Esophagus squamous epithelium (tissue), 5 donors: Measurements from ENCODE around the gene VPS41. TPM values are rescaled to one million over a fixed set of nuclear protein-coding genes. Genes with fewer than 3 reads are reported as not detected.

Experiments used
- DNase-seq: peaks from one replicate; lab custom pipeline; 2025; lab: John Stamatoyannopoulos, UW
- H3K27ac ChIP-seq, 4 donors: fragments of 200-600 bp; sonication (generic); one replicate each; pipeline ENCODE4 v1.5.1; 2016 to 2019; ENCODE audit warnings: mild to moderate bottlenecking in 1 of 4
- H3K27me3 ChIP-seq, 4 donors: fragments of 200-600 bp; sonication (generic); 1 replicate in 3 of 4; 2 replicates in 1 of 4; pipeline versions ENCODE4 v1.5.1 to v1.6.0; 2017 to 2021; ENCODE audit warnings: antibody characterized with exemption in 1 of 4
- H3K36me3 ChIP-seq, 3 donors: fragments of 200-600 bp; sonication (generic); one replicate each; pipeline ENCODE4 v1.5.1; 2016 to 2019
- H3K4me1 ChIP-seq, 3 donors: fragments of 200-600 bp; sonication (generic); one replicate each; pipeline ENCODE4 v1.5.1; 2017 to 2019
- H3K4me3 ChIP-seq, 4 donors: fragments of 200-600 bp; sonication (generic); 1 replicate in 3 of 4; 2 replicates in 1 of 4; pipeline ENCODE4 v1.5.1; 2016 to 2019; ENCODE audit warnings: mild to moderate bottlenecking in 2 of 4, moderate library complexity in 1 of 4
- H3K9me3 ChIP-seq, 3 donors: fragments of 200-600 bp; sonication (generic); one replicate each; pipeline ENCODE4 v1.5.1; 2016 to 2019
- POLR2A ChIP-seq, 4 donors: fragments of 450-650 bp; IDR thresholded peaks; one replicate each; pipeline ENCODE4 v1.6.1; 2017; ENCODE audit warnings: antibody characterized with exemption in 4 of 4, mild to moderate bottlenecking in 4 of 4, moderate library complexity in 3 of 4
- WGBS, 2 donors: methylation state at CpG; one replicate each; pipeline ENCODE4 v1.1.5; 2018; 5-methylcytosine and 5-hydroxymethylcytosine counted together
- intact Hi-C: fragments of 100-400 bp; cut with DNase I; formaldehyde crosslinking; loops from one replicate; pipeline ENCODE4 v1.15.0; 2022
- total RNA-seq, 4 donors: library from RNA; depleted of rRNA; stranded (reverse); fragments of >200 nt; gene quantifications; one replicate each; pipeline ENCODE4 v1.1.0, GENCODE V29; 2016
- TF ChIP-seq, protein P1 (sequence below), 6 experiments: fragments of 450-650 bp in 4 of 6; fragments of 200-600 bp in 2 of 6; sonication (generic) in 2 of 6; IDR thresholded peaks; one replicate each; pipeline ENCODE4 v1.5.1; 2016 to 2019; ENCODE audit warnings: antibody characterized with exemption in 6 of 6, mild to moderate bottlenecking in 4 of 6, moderate library complexity in 4 of 6
- donor health status: DM: yes; HTN: yes; CAD: no.

The VPS41 gene
- total RNA-seq, 4 donors from 2014 or later = 14.3 to 25.5 (median 23.2) TPM

DNA sequence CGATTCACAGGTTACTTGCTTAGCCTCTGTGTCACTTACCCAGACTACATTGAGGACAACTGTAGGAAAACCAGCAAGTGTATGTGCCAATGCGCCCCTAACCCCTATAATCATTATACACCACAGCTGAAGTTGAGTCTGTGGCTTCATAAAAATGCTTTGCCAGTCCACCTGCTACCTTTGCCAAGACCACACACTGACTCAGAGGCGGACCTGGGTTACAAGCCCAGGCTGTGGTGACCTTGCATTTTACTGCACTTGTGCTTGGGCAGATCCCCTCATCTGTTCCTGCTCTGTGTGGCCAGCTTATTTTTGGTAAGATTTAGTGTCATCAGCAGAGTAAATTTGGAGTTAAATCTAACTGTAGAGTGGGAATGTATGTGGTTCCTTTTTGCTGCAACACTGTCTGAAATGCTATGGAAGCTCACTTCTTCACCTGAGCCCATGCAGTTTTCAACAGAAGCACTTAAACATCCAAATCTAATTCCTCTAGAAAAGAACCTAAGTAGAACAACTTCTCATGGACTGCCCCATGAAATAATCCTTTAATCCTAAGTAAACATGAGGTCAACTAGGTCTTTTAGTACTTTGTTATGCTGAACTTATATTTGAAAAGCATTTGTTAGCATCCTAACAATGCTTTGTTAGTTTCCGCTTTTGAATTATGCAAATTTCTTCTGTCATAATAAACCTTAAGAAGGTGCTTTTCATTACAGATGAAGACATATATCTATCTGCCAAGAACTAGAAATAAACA lies 181.6 kb downstream of the VPS41 start:
- WGBS, 2 donors = 93 to 95% methylated on average over 4 of the region's 4 CpGs
- no peak overlapping the region for H3K4me3 ChIP-seq
- H3K9me3 ChIP-seq = no peaks in the 10 kb centered on the region
- peaks cover 0 to 72% (median 4%) of the 10 kb centered on the region in 3 donors for H3K36me3 ChIP-seq
- no peaks in the 10 kb centered on the region for H3K4me1 ChIP-seq
- intact Hi-C loops = no loop called here
- no peak overlapping the region for H3K27ac ChIP-seq
- no peak for TF ChIP-seq POLR2A (IDR thresholded peaks at IDR 0.05)
- TF ChIP-seq, protein P1, sequence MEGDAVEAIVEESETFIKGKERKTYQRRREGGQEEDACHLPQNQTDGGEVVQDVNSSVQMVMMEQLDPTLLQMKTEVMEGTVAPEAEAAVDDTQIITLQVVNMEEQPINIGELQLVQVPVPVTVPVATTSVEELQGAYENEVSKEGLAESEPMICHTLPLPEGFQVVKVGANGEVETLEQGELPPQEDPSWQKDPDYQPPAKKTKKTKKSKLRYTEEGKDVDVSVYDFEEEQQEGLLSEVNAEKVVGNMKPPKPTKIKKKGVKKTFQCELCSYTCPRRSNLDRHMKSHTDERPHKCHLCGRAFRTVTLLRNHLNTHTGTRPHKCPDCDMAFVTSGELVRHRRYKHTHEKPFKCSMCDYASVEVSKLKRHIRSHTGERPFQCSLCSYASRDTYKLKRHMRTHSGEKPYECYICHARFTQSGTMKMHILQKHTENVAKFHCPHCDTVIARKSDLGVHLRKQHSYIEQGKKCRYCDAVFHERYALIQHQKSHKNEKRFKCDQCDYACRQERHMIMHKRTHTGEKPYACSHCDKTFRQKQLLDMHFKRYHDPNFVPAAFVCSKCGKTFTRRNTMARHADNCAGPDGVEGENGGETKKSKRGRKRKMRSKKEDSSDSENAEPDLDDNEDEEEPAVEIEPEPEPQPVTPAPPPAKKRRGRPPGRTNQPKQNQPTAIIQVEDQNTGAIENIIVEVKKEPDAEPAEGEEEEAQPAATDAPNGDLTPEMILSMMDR (IDR thresholded peaks at IDR 0.05) = no peak
- H3K27me3 ChIP-seq = no peaks in the 10 kb centered on the region
- no peak for DNase-seq

DNA sequence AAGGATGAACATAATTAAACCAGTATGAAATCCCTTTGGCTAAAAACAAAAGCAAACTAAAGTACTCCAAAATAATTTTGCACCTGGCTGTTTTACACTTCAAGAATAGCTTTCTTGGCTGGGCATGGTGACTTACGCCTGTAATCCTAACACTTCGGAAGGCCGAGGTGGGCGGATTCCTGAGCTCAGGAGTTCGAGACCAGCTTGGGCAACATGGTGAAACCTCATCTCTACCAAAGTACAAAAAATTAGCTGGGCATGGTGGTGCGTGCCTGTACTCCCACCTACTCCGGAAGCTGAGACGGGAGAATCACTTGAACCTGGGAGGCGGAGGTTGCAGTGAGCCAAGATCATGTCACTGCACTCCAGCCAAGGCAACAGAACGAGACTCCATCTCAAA lies 185.7 kb downstream of the VPS41 start:
- peaks cover 0 to 71% (median 4%) of the 10 kb centered on the region in 3 donors for H3K36me3 ChIP-seq
- 90 to 95% methylated on average over 10 of the region's 10 CpGs for WGBS, 2 donors

DNA sequence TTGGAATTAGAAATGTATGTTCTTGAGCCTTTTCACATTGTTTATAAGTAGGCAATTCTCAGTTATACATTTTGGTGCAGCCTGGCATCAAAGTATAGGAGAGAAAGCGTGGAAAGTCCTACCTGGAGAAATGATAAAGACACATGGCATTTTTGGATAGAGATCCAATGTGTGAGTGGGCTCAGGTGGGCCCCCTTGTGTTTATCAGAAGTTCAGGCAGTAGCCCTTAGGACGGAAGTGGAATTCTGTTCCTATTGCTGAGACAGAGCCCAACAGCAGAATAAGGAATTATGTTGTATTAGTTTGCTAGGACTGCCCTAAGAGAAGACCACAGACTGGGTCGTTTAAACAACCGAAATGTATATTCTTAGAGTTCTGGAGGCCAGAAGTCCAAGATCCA lies 192.6 kb downstream of the VPS41 start:
- peaks cover 0 to 10% (median 0%) of the 10 kb centered on the region in 3 donors for H3K9me3 ChIP-seq
- intact Hi-C loops = no loop called here
- H3K27ac ChIP-seq = no peak overlapping the region
- no peak overlapping the region for H3K4me3 ChIP-seq
- H3K27me3 ChIP-seq = no peaks in the 10 kb centered on the region
- 84 to 88% methylated on average over 4 of the region's 4 CpGs for WGBS, 2 donors
- no peaks in the 10 kb centered on the region for H3K4me1 ChIP-seq
- no peak for DNase-seq
- TF ChIP-seq, protein P1 (IDR thresholded peaks at IDR 0.05) = no peak
- TF ChIP-seq POLR2A (IDR thresholded peaks at IDR 0.05) = no peak
- H3K36me3 ChIP-seq = peaks cover 0 to 8% (median 0%) of the 10 kb centered on the region in 3 donors

More for the DNA sequence above, 185.7 kb downstream of the VPS41 start:
- DNase-seq = no peak
- Histone ChIP-seq H3K9me3 (no peaks in the 10 kb centered on the region), H3K27ac (no peak overlapping the region), H3K4me1 (no peaks in the 10 kb centered on the region), H3K4me3 (no peak overlapping the region), H3K27me3 (no peaks in the 10 kb centered on the region)
- TF ChIP-seq POLR2A (IDR thresholded peaks at IDR 0.05) = no peak
- TF ChIP-seq, protein P1 (IDR thresholded peaks at IDR 0.05) = no peak
- intact Hi-C loops = no loop called here

DNA sequence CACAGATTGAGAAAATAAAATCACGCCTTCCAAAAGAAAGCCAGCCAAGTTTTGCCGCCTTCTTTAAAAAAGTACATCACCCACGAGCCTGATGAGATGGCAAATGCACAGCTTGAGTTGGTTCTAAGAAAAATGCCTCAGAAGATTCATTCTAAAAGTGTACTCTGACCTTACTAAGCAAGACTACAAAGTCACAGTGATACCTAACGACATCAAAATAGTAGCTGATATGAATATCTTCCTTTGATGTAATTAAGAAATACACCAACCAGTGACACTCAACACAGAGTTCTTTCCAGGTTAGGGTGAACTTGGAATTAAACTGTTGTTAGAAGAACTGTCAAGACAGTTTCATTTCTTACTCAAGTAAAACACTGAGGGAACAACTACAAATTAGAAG lies 199.9 kb downstream of the VPS41 start:
- H3K4me3 ChIP-seq = no peak overlapping the region
- DNase-seq = no peak
- WGBS, 2 donors = 73% methylated on average over 4 of the region's 4 CpGs
- H3K9me3 ChIP-seq = no peaks in the 10 kb centered on the region
- H3K27ac ChIP-seq = no peak overlapping the region
- no peaks in the 10 kb centered on the region for H3K4me1 ChIP-seq
- no peaks in the 10 kb centered on the region for H3K36me3 ChIP-seq
- no peak for TF ChIP-seq POLR2A (IDR thresholded peaks at IDR 0.05)
- TF ChIP-seq, protein P1 (IDR thresholded peaks at IDR 0.05) = no peak
- intact Hi-C loops = no loop called here
- H3K27me3 ChIP-seq = no peaks in the 10 kb centered on the region

DNA sequence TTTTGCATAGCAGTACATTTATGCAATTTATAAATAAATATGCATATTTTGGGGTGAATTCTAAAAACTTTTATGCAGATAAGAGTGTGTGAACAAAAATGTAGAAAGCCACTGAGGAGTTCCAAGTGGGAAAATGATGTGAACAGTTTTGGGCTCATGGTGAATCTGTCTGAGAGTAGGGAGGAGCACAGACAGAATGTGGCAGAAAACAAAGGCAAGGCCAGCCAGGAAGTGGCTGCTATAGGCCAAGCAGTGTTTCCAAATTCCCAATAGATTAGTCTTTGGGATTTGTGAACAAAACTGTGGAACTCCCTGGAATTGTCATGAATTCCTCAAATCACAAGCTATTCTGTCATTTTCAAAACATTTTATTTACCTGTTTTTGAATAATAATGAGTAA lies 204.2 kb downstream of the VPS41 start:
- H3K4me1 ChIP-seq = no peaks in the 10 kb centered on the region
- no peak for DNase-seq
- no peak overlapping the region for H3K27ac ChIP-seq
- no peaks in the 10 kb centered on the region for H3K9me3 ChIP-seq
- TF ChIP-seq, protein P1 (IDR thresholded peaks at IDR 0.05) = no peak
- no peak for TF ChIP-seq POLR2A (IDR thresholded peaks at IDR 0.05)
- intact Hi-C loops = no loop called here
- H3K4me3 ChIP-seq = no peak overlapping the region
- no peaks in the 10 kb centered on the region for H3K36me3 ChIP-seq
- no peaks in the 10 kb centered on the region for H3K27me3 ChIP-seq
